Thoracic aorta (tissue), 2 donors: Measurements from ENCODE around the gene RPE65. TPM values are rescaled to one million over a fixed set of nuclear protein-coding genes. Genes with fewer than 3 reads are reported as not detected.

Source experiments
- ATAC-seq: fragments of 150-250 bp; one replicate; pipeline ENCODE4 v1.8.0; 2017; ENCODE audit warnings: low read depth; ENCODE audit not compliant: insufficient number of reproducible peaks, low FRiP score
- DNase-seq: peaks from one replicate; pipeline ENCODE4 v3.0.0-alpha.2; 2020; ENCODE audit warnings: low spot score
- H3K27ac ChIP-seq, 2 donors: fragments of 200-600 bp; sonication (generic); 1 replicate in 1 of 2; 2 replicates in 1 of 2; pipeline ENCODE4 v1.5.1; 2016; ENCODE audit warnings: mild to moderate bottlenecking in 2 of 2, moderate library complexity in 2 of 2
- H3K27me3 ChIP-seq: fragments of 200-600 bp; sonication (generic); replicated peaks from 2 replicates; pipeline ENCODE4 v1.6.0; 2016; ENCODE audit warnings: mild to moderate bottlenecking; ENCODE audit not compliant: insufficient read depth
- H3K36me3 ChIP-seq: fragments of 200-600 bp; sonication (generic); one replicate; pipeline ENCODE4 v1.5.1; 2016
- H3K4me1 ChIP-seq, 2 donors: fragments of 200-600 bp; sonication (generic); 1 replicate in 1 of 2; 2 replicates in 1 of 2; pipeline versions ENCODE4 v1.5.1 to v1.6.0; 2016; ENCODE audit warnings: low read depth in 2 of 2, mild to moderate bottlenecking in 1 of 2; ENCODE audit not compliant: control insufficient read depth in 1 of 2
- H3K4me3 ChIP-seq: fragments of 200-600 bp; sonication (generic); 2 replicates; pipeline ENCODE4 v1.5.1; 2016; ENCODE audit warnings: mild to moderate bottlenecking
- H3K9me3 ChIP-seq: fragments of 200-600 bp; sonication (generic); 2 replicates; pipeline ENCODE4 v1.5.1; 2016
- CTCF ChIP-seq: fragments of 200-600 bp; sonication (generic); IDR thresholded peaks from one replicate; pipeline ENCODE4 v1.5.1; 2019; ENCODE audit warnings: antibody characterized with exemption
- total RNA-seq, 2 donors: library from RNA; depleted of rRNA; stranded (reverse); fragments of >200 nt; gene quantifications; one replicate each; pipeline versions ENCODE4 v1.1.0 to v1.2.3, GENCODE V29; 2016

Gene RPE65
- total RNA-seq, 2 donors from 2014 or later = not detected

DNA sequence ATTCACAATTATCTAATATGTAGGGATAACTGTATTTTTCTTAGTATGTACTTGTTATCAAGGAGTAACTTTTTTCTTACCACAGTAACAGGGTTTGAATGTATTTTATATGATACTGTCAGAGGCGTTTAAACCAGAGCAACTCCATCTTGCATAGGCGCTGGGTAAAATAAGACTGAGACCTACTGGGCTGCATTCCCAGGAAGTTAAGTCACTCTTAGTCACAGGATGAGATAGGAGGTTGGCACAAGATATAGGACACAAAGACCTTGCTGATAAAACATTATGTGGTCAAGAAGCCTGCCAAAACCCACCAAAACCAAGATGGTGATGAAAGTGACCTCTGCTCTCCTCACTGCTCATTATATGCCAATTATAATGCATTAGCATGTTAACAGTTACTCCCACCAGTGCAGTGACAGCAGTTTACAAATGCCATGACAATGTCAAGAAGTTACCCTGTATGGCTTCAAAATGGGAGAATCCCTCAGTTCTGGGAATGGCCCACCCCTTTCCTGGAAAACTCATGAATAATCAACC is 64.8 kb downstream of the RPE65 start:
- H3K9me3 ChIP-seq = no peaks in the 10 kb centered on the region
- no peaks in the 10 kb centered on the region for H3K27me3 ChIP-seq
- H3K36me3 ChIP-seq = no peaks in the 10 kb centered on the region
- no peak overlapping the region for H3K4me3 ChIP-seq
- H3K27ac ChIP-seq = peak overlapping the region; percentile 41 to 50
- H3K4me1 ChIP-seq = peaks cover 3 to 17% of the 10 kb centered on the region in 2 donors
- no peak for ATAC-seq
- TF ChIP-seq CTCF = no peak
- DNase-seq = no peak

GRCh38 chr1:68384321-68384813 is 65.4 kb downstream of the RPE65 start:
- peak; percentile 100 for ATAC-seq
- Histone ChIP-seq H3K27ac (peak overlapping the region; percentile 41 to 50), H3K4me3 (no peak overlapping the region), H3K27me3 (no peaks in the 10 kb centered on the region), H3K36me3 (no peaks in the 10 kb centered on the region), H3K4me1 (peaks cover 3 to 17% of the 10 kb centered on the region in 2 donors), H3K9me3 (no peaks in the 10 kb centered on the region)
- peak; percentile 41 for TF ChIP-seq CTCF
- peak; percentile 9 for DNase-seq

DNA sequence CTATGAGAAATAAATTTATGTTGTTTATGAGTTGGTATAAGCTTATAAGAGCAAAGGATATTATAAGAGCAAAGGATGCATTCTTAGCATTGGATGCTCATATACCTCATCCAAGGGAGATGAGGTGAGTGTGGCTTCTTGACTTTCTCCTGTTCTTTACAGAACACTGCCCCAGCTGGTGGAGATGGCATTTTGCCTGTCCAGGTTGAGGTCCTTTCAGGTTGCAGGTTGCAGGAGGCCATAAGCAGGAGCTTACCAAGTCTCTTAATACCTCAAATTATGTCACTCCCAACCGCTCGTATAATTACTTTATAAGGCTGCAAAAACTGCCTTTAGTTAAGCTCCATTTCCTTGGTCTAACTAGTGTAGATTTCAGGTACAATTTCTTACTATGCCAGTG is 66.7 kb downstream of the RPE65 start:
- Histone ChIP-seq H3K27me3 (no peaks in the 10 kb centered on the region), H3K27ac (no peak overlapping the region), H3K36me3 (no peaks in the 10 kb centered on the region), H3K4me3 (no peak overlapping the region), H3K9me3 (no peaks in the 10 kb centered on the region), H3K4me1 (peaks cover 3 to 17% of the 10 kb centered on the region in 2 donors)
- DNase-seq = no peak
- no peak for ATAC-seq
- no peak for TF ChIP-seq CTCF

GRCh38 chr1:68379085-68379478 is 70.7 kb downstream of the RPE65 start:
- no peaks in the 10 kb centered on the region for H3K27me3 ChIP-seq
- H3K36me3 ChIP-seq = no peaks in the 10 kb centered on the region
- TF ChIP-seq CTCF = no peak
- DNase-seq = no peak
- no peak for ATAC-seq
- H3K27ac ChIP-seq = peak overlapping the region in 1 of 2 donors; percentile 5
- no peak overlapping the region for H3K4me3 ChIP-seq
- peaks cover 3 to 15% of the 10 kb centered on the region in 2 donors for H3K4me1 ChIP-seq
- H3K9me3 ChIP-seq = no peaks in the 10 kb centered on the region

Other genes starting within 250 kb of the RPE65 start
- 10 to 100 TPM; 73.9 to 80.1 TPM for gene WLS, start 217.4 kb downstream of the RPE65 start, total RNA-seq
- gene DEPDC1, start 47.1 kb upstream of the RPE65 start, total RNA-seq = not detected